ENCODE measurements around the gene DIRAS2.

DIRAS2 gene

DNA sequence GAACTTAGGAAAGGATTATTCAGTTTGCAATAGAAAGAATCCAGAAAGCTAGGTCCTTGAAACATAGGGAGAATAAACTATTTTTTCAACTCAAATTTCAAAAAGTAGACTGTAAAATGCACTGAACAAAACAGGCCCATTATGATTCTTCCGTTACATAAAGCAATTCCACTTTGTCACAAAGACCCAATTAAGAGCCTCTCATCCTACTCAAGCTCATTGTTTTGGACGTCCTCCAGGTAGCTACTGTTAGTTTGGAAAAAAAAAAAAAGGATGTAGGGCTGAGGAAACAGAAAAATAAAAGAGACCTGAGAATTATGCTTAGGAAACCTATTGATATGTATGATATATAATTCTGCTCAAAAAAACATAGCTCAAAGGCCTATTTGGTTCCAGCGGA, 74.0 kb downstream of the DIRAS2 start:
- TF ChIP-seq TAF1 (IDR thresholded peaks at IDR 0.05; ENCODE audit: borderline replicate concordance, insufficient read depth, low read length): no peak
- TF ChIP-seq FOXP2 (optimal IDR thresholded peaks at IDR 0.05; ENCODE audit: borderline replicate concordance, extremely low read depth, extremely low read length, insufficient read depth): no peak
- TF ChIP-seq, protein P1, sequence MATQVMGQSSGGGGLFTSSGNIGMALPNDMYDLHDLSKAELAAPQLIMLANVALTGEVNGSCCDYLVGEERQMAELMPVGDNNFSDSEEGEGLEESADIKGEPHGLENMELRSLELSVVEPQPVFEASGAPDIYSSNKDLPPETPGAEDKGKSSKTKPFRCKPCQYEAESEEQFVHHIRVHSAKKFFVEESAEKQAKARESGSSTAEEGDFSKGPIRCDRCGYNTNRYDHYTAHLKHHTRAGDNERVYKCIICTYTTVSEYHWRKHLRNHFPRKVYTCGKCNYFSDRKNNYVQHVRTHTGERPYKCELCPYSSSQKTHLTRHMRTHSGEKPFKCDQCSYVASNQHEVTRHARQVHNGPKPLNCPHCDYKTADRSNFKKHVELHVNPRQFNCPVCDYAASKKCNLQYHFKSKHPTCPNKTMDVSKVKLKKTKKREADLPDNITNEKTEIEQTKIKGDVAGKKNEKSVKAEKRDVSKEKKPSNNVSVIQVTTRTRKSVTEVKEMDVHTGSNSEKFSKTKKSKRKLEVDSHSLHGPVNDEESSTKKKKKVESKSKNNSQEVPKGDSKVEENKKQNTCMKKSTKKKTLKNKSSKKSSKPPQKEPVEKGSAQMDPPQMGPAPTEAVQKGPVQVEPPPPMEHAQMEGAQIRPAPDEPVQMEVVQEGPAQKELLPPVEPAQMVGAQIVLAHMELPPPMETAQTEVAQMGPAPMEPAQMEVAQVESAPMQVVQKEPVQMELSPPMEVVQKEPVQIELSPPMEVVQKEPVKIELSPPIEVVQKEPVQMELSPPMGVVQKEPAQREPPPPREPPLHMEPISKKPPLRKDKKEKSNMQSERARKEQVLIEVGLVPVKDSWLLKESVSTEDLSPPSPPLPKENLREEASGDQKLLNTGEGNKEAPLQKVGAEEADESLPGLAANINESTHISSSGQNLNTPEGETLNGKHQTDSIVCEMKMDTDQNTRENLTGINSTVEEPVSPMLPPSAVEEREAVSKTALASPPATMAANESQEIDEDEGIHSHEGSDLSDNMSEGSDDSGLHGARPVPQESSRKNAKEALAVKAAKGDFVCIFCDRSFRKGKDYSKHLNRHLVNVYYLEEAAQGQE (IDR thresholded peaks at IDR 0.05; ENCODE audit: insufficient read depth in 1 of 2, low read depth in 2 of 2, low read length in 2 of 2): no peak
- no peak for TF ChIP-seq SIN3A (IDR thresholded peaks at IDR 0.05; ENCODE audit: borderline replicate concordance, insufficient read depth, low read length)
- no peak for TF ChIP-seq POLR2AphosphoS5 (IDR thresholded peaks at IDR 0.05; ENCODE audit: low read depth, low read length)

DNA sequence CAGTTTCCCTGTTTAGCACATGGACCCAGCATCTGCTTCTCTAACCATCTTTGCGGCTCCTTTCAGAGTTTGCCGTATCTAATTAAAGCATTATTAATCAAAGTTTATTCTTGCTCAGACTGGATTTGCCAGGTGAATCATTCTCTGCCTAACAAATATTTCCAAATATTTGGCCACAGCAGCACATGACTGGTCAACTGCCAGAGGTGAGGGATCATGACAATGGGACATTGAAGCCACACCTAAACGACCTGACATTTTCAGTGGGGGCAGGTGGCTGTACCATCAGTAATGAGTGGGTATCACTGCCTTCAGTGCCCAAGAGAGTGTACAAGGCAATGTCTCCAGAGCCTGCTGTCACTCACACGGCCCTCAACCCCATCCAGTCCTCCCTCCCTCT, 80.4 kb downstream of the DIRAS2 start:
- TF ChIP-seq POLR2AphosphoS5 (IDR thresholded peaks at IDR 0.05; ENCODE audit: low read depth, low read length): no peak
- no peak for TF ChIP-seq SIN3A (IDR thresholded peaks at IDR 0.05; ENCODE audit: borderline replicate concordance, insufficient read depth, low read length)
- TF ChIP-seq TAF1 (IDR thresholded peaks at IDR 0.05; ENCODE audit: borderline replicate concordance, insufficient read depth, low read length): no peak
- no peak for TF ChIP-seq FOXP2 (optimal IDR thresholded peaks at IDR 0.05; ENCODE audit: borderline replicate concordance, extremely low read depth, extremely low read length, insufficient read depth)
- TF ChIP-seq, protein P1 (IDR thresholded peaks at IDR 0.05; ENCODE audit: insufficient read depth in 1 of 2, low read depth in 2 of 2, low read length in 2 of 2): no peak
